Measurements from ENCODE around the gene DGKH. TPM values are rescaled to one million over a fixed set of nuclear protein-coding genes. Genes with fewer than 3 reads are reported as not detected.
A peak's percentile ranks its signal among the peaks of the same experiment; 100 is the strongest.

DGKH gene, protein sequence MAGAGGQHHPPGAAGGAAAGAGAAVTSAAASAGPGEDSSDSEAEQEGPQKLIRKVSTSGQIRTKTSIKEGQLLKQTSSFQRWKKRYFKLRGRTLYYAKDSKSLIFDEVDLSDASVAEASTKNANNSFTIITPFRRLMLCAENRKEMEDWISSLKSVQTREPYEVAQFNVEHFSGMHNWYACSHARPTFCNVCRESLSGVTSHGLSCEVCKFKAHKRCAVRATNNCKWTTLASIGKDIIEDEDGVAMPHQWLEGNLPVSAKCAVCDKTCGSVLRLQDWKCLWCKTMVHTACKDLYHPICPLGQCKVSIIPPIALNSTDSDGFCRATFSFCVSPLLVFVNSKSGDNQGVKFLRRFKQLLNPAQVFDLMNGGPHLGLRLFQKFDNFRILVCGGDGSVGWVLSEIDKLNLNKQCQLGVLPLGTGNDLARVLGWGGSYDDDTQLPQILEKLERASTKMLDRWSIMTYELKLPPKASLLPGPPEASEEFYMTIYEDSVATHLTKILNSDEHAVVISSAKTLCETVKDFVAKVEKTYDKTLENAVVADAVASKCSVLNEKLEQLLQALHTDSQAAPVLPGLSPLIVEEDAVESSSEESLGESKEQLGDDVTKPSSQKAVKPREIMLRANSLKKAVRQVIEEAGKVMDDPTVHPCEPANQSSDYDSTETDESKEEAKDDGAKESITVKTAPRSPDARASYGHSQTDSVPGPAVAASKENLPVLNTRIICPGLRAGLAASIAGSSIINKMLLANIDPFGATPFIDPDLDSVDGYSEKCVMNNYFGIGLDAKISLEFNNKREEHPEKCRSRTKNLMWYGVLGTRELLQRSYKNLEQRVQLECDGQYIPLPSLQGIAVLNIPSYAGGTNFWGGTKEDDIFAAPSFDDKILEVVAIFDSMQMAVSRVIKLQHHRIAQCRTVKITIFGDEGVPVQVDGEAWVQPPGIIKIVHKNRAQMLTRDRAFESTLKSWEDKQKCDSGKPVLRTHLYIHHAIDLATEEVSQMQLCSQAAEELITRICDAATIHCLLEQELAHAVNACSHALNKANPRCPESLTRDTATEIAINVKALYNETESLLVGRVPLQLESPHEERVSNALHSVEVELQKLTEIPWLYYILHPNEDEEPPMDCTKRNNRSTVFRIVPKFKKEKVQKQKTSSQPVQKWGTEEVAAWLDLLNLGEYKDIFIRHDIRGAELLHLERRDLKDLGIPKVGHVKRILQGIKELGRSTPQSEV
- total RNA-seq (5.1 TPM), polyA plus RNA-seq (ENCODE audit: insufficient read depth in 1 of 8, insufficient read length in 8 of 8, low replicate concordance in 1 of 8) (1 to 10 TPM; 2.4 to 4.7 (median 2.8) TPM)
- long read RNA-seq, donor 1 = 0 reads
- long read RNA-seq, donor 2 = 0 reads
- long read RNA-seq, donor 3 = 0 reads
- long read RNA-seq, donor 4 = 0 reads
- long read RNA-seq, donor 5 = 0 reads
- long read RNA-seq, donor 6 = 0 reads
- long read RNA-seq, donor 7 = 0 reads
- long read RNA-seq, donor 8 = 0 reads
- long read RNA-seq, donor 9 = 0 reads
- long read RNA-seq, donor 10 = 0 reads
- long read RNA-seq, donor 11 = 0 reads

DNA sequence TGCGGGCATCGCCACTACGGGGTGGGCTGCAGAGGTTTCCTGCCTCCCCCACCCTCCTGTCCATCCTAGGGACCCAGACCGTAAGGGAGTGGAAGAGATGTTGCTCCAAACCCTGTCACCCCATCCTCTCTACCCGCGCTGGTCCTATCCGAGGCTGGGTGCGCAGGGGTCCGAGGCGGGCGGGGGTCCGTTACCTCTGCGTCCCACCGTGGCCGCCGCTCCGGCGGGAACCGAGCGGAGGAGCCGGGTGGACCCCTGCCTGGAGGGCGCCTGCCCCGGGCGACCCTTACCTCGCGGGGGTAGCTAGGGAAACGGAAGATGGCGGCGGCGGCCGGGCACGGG, at the start of gene DGKH:
DGKH (plus strand) TSS at position 307 of the 342 bp plus-strand sequence. CDS start 126 bp downstream, outside the sequence.
- 0% methylated on average over 26 of the region's 32 CpGs for WGBS (ENCODE audit: insufficient coverage)
- no peaks in the 10 kb centered on the region for H3K36me3 ChIP-seq (ENCODE audit: control insufficient read depth, insufficient read depth, low read length)
- H3K27ac ChIP-seq (ENCODE audit: low read length) = peak within 1 kb of the TSS; percentile 84
- peaks cover 20% of the 10 kb centered on the region for H3K27me3 ChIP-seq (ENCODE audit: control insufficient read depth, insufficient read depth, low read length)
- DNase-seq = no peak
- H3K4me1 ChIP-seq (ENCODE audit: control insufficient read depth, insufficient read depth, low read length) = peaks cover 11% of the 10 kb centered on the region
- H3K9me3 ChIP-seq (replicated peaks; ENCODE audit: control insufficient read depth, low read depth, low read length) = no peaks in the 10 kb centered on the region
- H3K4me3 ChIP-seq (ENCODE audit: low read length) = peak within 1 kb of the TSS; percentile 62

DNA sequence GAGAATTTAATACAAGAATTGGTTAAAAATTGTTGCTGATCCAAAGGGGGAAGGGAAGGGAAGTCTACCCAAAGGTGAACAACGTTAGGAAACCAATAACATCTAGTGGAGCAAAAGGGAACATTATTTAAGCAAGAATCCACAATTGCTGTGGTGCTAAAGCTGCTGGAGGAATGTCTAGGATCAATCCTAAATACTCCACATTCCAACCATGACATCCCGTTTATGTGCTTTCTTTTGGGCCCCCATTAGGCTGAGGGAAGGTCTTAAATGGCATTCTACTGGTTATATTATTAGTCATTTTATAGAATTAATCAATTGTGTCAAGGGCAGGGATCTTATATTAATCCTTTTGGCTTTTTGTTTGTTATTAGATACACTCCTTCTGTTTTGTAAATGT, 47.6 kb upstream of the DGKH start:
- no peaks in the 10 kb centered on the region for H3K9me3 ChIP-seq (replicated peaks; ENCODE audit: control insufficient read depth, low read depth, low read length)
- WGBS (ENCODE audit: insufficient coverage) = no CpG with 5 or more reads among the region's 2 CpGs
- no peak for DNase-seq
- no peaks in the 10 kb centered on the region for H3K4me1 ChIP-seq (ENCODE audit: control insufficient read depth, insufficient read depth, low read length)
- no peak overlapping the region for H3K4me3 ChIP-seq (ENCODE audit: low read length)
- no peak overlapping the region for H3K27ac ChIP-seq (ENCODE audit: low read length)
- H3K27me3 ChIP-seq (ENCODE audit: control insufficient read depth, insufficient read depth, low read length) = no peaks in the 10 kb centered on the region
- H3K36me3 ChIP-seq (ENCODE audit: control insufficient read depth, insufficient read depth, low read length) = no peaks in the 10 kb centered on the region

DNA sequence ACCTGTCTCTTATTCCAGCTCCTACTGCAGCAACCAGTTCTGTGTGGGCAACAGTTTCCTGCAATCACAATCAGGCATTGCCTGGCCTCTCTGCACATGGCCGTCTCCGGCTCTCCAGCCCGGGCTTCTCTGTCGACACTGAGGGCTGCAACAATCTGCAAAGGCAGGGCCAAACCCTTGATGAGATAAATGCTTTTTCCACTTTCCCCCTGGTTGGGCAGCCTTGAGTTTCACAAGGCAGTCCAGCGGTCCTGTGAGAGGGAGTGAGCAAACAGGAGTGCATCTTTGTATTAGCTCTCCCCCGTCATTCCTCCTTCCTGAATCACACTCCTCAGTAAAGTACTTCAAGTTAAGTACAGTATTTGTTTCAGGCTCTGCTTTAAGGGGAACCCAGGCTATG, 46.9 kb upstream of the DGKH start:
- H3K9me3 ChIP-seq (replicated peaks; ENCODE audit: control insufficient read depth, low read depth, low read length) = no peaks in the 10 kb centered on the region
- no peaks in the 10 kb centered on the region for H3K4me1 ChIP-seq (ENCODE audit: control insufficient read depth, insufficient read depth, low read length)
- DNase-seq = peak; percentile 26
- H3K27me3 ChIP-seq (ENCODE audit: control insufficient read depth, insufficient read depth, low read length) = no peaks in the 10 kb centered on the region
- no peak overlapping the region for H3K27ac ChIP-seq (ENCODE audit: low read length)
- no peaks in the 10 kb centered on the region for H3K36me3 ChIP-seq (ENCODE audit: control insufficient read depth, insufficient read depth, low read length)
- no peak overlapping the region for H3K4me3 ChIP-seq (ENCODE audit: low read length)
- 10% methylated on average over 4 of the region's 6 CpGs for WGBS (ENCODE audit: insufficient coverage)

DNA sequence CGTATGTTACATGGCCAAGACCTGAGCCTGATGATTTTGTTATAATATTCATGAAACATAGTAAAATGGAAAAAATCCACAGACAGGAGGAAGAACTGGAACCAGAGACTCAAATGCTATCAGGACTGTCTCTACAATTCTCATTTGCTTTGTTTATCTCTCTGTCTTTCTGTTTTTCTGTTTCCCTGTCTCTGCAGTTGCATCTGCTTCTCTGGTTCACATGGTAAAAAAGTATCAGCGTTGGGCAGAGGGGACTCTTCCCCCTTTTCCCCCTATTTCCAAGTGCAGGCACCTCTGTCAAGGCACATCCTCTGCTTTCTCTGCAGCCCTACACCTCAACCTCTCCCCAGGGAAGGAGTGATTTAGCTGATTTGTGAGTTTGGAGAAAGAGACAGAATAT, 46.4 kb upstream of the DGKH start:
- no peaks in the 10 kb centered on the region for H3K4me1 ChIP-seq (ENCODE audit: control insufficient read depth, insufficient read depth, low read length)
- H3K9me3 ChIP-seq (replicated peaks; ENCODE audit: control insufficient read depth, low read depth, low read length) = no peaks in the 10 kb centered on the region
- H3K4me3 ChIP-seq (ENCODE audit: low read length) = no peak overlapping the region
- DNase-seq = no peak
- no peak overlapping the region for H3K27ac ChIP-seq (ENCODE audit: low read length)
- H3K27me3 ChIP-seq (ENCODE audit: control insufficient read depth, insufficient read depth, low read length) = no peaks in the 10 kb centered on the region
- WGBS (ENCODE audit: insufficient coverage) = no CpG with 5 or more reads among the region's 2 CpGs
- no peaks in the 10 kb centered on the region for H3K36me3 ChIP-seq (ENCODE audit: control insufficient read depth, insufficient read depth, low read length)

DNA sequence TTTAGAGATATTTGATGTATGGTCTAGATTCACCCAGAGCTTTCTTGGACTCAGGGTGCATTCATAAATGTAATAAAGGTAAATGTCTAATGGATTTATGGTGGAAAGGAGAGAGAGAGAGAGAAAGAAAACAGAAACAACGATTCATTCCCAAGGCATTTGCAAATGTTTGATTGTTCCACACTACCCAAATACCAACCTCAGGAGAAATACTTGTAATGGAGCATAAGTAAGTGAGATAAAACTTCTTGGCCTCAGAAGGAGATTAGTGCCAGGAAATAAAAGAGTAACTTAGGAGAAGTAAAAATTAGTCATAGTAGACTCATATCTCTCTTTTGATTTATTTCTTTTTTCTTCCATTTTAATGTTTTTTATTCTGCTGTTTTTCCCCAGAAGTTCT, 40.6 kb upstream of the DGKH start:
- Histone ChIP-seq H3K9me3 (replicated peaks; ENCODE audit: control insufficient read depth, low read depth, low read length) (no peaks in the 10 kb centered on the region), H3K27ac (ENCODE audit: low read length) (no peak overlapping the region), H3K4me3 (ENCODE audit: low read length) (no peak overlapping the region), H3K36me3 (ENCODE audit: control insufficient read depth, insufficient read depth, low read length) (no peaks in the 10 kb centered on the region), H3K4me1 (ENCODE audit: control insufficient read depth, insufficient read depth, low read length) (peaks cover 6% of the 10 kb centered on the region), H3K27me3 (ENCODE audit: control insufficient read depth, insufficient read depth, low read length) (no peaks in the 10 kb centered on the region)
- WGBS (ENCODE audit: insufficient coverage) = no CpG with 5 or more reads among the region's 1 CpG
- DNase-seq = no peak

DNA sequence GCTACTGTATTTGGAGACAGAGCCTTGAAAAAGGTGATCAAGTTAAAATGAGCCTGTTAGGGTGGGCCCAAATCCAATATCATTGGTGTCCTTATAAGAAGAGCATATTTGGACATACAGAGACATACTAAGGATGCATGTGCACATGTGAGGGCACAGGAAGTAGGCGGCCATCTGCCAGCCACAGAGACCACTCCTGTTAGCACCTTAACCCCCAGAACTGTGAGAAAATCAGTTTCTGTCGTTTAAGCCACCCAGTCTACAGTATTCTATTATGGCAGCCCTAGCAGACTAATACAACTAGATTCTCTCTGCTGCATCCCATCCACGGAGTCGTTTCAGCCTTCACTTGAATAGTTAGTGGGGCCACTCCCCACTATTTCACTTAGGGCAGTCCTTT, 39.4 kb upstream of the DGKH start:
- WGBS (ENCODE audit: insufficient coverage) = 77% methylated on average over 4 of the region's 4 CpGs
- H3K36me3 ChIP-seq (ENCODE audit: control insufficient read depth, insufficient read depth, low read length) = no peaks in the 10 kb centered on the region
- no peaks in the 10 kb centered on the region for H3K9me3 ChIP-seq (replicated peaks; ENCODE audit: control insufficient read depth, low read depth, low read length)

DNA sequence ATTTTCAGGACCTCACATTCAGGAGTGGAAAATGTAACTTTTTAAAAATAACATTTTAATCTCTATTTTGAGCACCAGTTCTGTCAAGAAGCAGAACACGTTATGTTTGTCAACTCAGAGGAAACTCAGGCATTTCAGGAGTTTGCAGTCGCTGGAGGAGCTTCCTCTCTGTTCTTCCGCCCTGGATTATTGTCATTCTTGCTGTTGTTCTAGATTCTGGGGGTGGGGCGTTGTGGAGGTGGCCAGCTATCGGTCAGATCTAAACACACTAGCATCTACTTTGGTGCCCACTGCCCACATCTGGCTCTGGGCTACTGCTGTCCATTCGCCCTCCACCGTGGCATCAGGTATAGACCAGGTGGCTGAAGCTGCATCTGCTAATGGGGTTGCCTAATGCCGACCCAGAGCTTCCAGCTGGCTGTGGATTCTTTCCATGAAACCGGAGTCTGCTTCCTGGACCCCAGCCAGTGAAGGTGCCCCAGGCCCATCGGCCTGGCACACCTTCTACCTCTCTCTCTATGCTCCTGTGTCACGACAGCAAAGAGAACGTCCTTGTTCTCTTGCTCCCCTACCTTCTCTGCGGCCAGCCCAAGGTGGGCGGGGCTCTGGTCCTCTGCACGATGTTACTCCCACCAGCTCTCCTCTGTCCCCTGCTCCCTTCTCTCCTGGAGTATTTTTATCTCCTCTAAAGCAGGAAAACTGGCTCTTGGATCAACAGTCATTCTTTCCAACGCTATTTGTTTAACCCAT, 36.7 kb upstream of the DGKH start:
- 51% methylated on average over 12 of the region's 16 CpGs for WGBS (ENCODE audit: insufficient coverage)
- Histone ChIP-seq H3K36me3 (ENCODE audit: control insufficient read depth, insufficient read depth, low read length) (no peaks in the 10 kb centered on the region), H3K27me3 (ENCODE audit: control insufficient read depth, insufficient read depth, low read length) (no peaks in the 10 kb centered on the region), H3K4me1 (ENCODE audit: control insufficient read depth, insufficient read depth, low read length) (peaks cover 6% of the 10 kb centered on the region), H3K27ac (ENCODE audit: low read length) (peak overlapping the region; percentile 11), H3K4me3 (ENCODE audit: low read length) (no peak overlapping the region), H3K9me3 (replicated peaks; ENCODE audit: control insufficient read depth, low read depth, low read length) (no peaks in the 10 kb centered on the region)
- peak; percentile 8 for DNase-seq

More for the DNA sequence above, 39.4 kb upstream of the DGKH start:
- Histone ChIP-seq H3K27ac (ENCODE audit: low read length) (no peak overlapping the region), H3K4me3 (ENCODE audit: low read length) (no peak overlapping the region), H3K27me3 (ENCODE audit: control insufficient read depth, insufficient read depth, low read length) (no peaks in the 10 kb centered on the region), H3K4me1 (ENCODE audit: control insufficient read depth, insufficient read depth, low read length) (peaks cover 6% of the 10 kb centered on the region)
- DNase-seq = no peak

DNA sequence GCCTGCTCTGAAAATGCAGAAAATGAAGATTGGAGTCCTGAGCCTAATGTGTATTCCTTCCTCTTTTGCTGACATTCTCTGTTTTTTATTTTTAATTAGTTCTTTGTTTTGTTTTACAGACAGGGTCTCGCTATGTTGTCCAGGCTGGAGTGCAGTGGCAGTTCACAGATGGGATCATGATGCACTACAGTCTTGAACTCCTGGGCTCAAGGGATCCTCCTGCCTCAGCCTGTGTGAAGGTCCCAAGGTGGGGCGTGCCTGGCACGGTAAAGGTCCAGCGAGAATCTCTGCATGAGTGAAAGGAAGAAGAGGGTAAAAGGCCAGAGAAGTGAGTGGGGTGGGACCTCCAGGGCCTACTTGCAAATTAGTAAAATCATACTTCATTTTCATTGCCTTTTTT, 34.3 kb upstream of the DGKH start:
- H3K4me1 ChIP-seq (ENCODE audit: control insufficient read depth, insufficient read depth, low read length) = peaks cover 6% of the 10 kb centered on the region
- no peak overlapping the region for H3K4me3 ChIP-seq (ENCODE audit: low read length)
- H3K27ac ChIP-seq (ENCODE audit: low read length) = no peak overlapping the region
- WGBS (ENCODE audit: insufficient coverage) = 92% methylated on average over 1 of the region's 4 CpGs
- no peaks in the 10 kb centered on the region for H3K27me3 ChIP-seq (ENCODE audit: control insufficient read depth, insufficient read depth, low read length)
- DNase-seq = no peak
- no peaks in the 10 kb centered on the region for H3K36me3 ChIP-seq (ENCODE audit: control insufficient read depth, insufficient read depth, low read length)
- H3K9me3 ChIP-seq (replicated peaks; ENCODE audit: control insufficient read depth, low read depth, low read length) = no peaks in the 10 kb centered on the region

DNA sequence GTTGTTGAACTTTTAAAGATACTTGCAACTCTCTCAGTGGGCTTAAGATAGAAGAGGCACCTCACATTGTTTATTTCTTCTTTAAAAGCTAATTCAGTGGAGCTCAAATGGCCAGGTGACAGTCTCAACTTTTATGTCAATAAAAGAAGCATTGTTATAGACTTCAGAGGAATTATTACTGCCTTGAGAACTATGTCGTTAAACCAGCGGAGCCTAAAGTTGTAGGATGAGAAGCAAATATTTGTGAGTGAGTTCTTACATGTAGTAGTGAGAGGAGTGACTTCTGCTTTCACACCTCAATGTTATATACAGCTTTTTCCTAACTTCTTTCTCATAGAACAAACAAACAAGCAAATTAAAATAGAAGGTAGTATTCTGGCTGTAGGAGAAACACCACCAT, 31.2 kb upstream of the DGKH start:
- H3K27me3 ChIP-seq (ENCODE audit: control insufficient read depth, insufficient read depth, low read length) = no peaks in the 10 kb centered on the region
- no peak overlapping the region for H3K27ac ChIP-seq (ENCODE audit: low read length)
- H3K4me3 ChIP-seq (ENCODE audit: low read length) = no peak overlapping the region
- no peak for DNase-seq
- no peaks in the 10 kb centered on the region for H3K9me3 ChIP-seq (replicated peaks; ENCODE audit: control insufficient read depth, low read depth, low read length)
- no peaks in the 10 kb centered on the region for H3K4me1 ChIP-seq (ENCODE audit: control insufficient read depth, insufficient read depth, low read length)
- no CpG with 5 or more reads among the region's 2 CpGs for WGBS (ENCODE audit: insufficient coverage)
- no peaks in the 10 kb centered on the region for H3K36me3 ChIP-seq (ENCODE audit: control insufficient read depth, insufficient read depth, low read length)

All from muscle of leg (tissue), 16 donors.